ENCODE results near the gene NTRK2.
A peak's percentile ranks its signal among the peaks of the same experiment; 100 is the strongest.

The NTRK2 gene

DNA sequence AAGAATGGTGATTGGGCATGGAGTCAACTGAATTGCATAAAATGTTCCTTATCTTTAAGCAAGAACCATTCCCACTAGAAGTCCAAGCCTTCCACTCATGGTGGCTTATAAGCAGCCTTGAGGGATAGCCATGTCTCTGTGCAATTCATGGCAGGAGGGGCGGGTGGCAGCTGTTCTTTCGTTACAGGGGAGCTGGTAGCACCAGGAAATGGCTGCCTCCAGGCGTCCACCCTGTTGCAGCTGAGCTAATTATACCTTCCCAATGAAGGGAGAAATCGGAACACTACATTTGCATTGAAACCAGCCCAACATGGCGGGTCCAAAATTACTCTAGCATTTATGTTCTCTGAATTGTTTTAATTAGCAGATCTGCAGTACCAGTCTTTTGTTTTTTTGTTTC is 289.8 kb downstream of the NTRK2 start:
- H3K27ac ChIP-seq = no peak overlapping the region
- no peak for DNase-seq (ENCODE audit: low spot score)
- TF ChIP-seq CTCF (conservative IDR thresholded peaks at IDR 0.05; ENCODE audit: low read depth) = no peak
- ChIA-PET POLR2A (ENCODE audit: low non-redundant PET) (no interaction called here), CTCF (no interaction called here)

DNA sequence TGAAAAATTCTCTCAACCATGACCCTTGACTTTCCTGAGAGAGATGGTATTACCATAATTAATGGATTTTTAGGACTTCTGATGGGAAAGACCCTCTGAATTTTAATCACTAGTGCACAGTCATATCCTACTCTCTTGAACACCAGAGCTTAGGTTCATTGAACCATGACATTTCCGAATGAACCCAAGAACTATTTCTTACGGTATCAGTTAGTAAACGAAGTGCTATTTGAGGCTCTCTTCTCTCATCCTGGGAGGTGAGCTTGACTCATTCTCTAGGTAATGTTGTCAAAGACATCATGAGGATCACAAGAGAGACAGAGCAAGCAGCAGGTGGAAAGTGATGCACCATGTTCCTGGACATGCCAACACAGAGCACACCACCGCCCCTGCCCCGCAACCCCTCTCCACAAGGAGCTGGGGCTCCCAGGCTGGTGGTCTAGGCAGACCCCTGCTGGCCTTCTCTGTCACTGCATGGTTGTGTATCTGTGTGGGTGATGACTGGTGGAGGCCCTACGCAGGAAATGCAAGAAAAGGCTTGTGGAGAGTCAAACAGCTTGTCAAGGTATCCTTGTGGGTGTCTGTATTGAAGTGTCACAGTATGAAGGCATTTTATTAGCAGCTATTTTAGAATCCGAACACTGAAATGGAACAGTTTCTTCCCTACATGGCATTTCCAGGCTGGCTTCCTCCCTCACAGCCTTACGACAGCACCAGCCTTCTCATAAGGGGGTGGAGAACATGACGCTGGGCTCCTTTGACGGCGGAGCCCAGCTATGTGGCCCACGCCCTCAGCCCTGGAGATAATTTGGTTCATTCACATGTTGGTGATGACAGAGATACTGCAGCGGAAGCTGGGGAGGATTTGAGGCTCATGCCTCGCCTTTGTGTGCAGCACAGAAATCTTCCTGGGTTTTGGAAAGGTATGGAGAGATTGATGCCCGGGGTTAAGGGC is 297.6 kb downstream of the NTRK2 start:
- DNase-seq (ENCODE audit: low spot score) = no peak
- CTCF ChIA-PET = interaction anchor here (0.6 to 1.0 kb wide), 2 partner anchors 13 to 48 kb away, joined by 3 to 4 read pairs; no protein-coding TSS in a partner anchor
- POLR2A ChIA-PET (ENCODE audit: low non-redundant PET) = no interaction called here
- no peak for TF ChIP-seq CTCF (conservative IDR thresholded peaks at IDR 0.05; ENCODE audit: low read depth)
- H3K27ac ChIP-seq = no peak overlapping the region

DNA sequence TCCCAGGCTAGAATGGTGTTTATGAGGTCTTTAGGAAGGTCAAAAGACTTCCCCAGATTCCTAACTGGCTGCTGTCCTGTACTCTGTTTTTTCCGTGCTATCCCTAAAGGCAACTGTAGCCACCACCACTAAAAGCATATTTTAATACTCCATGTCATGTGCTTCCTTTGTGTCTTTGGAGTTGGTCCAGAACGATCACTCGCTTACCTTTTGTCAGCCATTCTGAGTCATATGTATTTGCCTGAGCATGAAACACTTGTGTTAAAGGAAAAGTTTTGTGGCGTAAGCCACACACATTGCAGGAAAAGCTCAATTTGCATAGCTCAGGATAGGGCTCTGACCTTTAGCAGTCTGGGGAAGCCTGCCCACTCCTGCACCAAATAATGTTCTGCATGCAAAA is 299.6 kb downstream of the NTRK2 start:
- peak; percentile 79 for DNase-seq (ENCODE audit: low spot score)
- no peak for TF ChIP-seq CTCF (conservative IDR thresholded peaks at IDR 0.05; ENCODE audit: low read depth)
- no peak overlapping the region for H3K27ac ChIP-seq
- CTCF ChIA-PET = interaction anchor here (1.1 to 1.2 kb wide), 2 partner anchors 18 to 174 kb away, joined by 3 read pairs; no protein-coding TSS in a partner anchor
- POLR2A ChIA-PET (ENCODE audit: low non-redundant PET) = no interaction called here

GRCh38 chr9:84969736-84970135 is 300.2 kb downstream of the NTRK2 start:
- ChIA-PET CTCF (interaction anchor here (0.5 to 1.2 kb wide), 3 partner anchors 174 to 1063 kb away, joined by 3 read pairs; no protein-coding TSS in a partner anchor), POLR2A (ENCODE audit: low non-redundant PET) (no interaction called here)
- TF ChIP-seq CTCF (conservative IDR thresholded peaks at IDR 0.05; ENCODE audit: low read depth) = no peak
- H3K27ac ChIP-seq = peak overlapping the region; percentile 84
- DNase-seq (ENCODE audit: low spot score) = no peak

GRCh38 chr9:84970432-84970831 is 300.9 kb downstream of the NTRK2 start:
- H3K27ac ChIP-seq = peak overlapping the region; percentile 84
- ChIA-PET CTCF (interaction anchor here (0.5 to 0.6 kb wide), 2 partner anchors 665 to 1063 kb away, joined by 3 read pairs; no protein-coding TSS in a partner anchor), POLR2A (ENCODE audit: low non-redundant PET) (no interaction called here)
- TF ChIP-seq CTCF (conservative IDR thresholded peaks at IDR 0.05; ENCODE audit: low read depth) = no peak
- peak; percentile 76 for DNase-seq (ENCODE audit: low spot score)

DNA sequence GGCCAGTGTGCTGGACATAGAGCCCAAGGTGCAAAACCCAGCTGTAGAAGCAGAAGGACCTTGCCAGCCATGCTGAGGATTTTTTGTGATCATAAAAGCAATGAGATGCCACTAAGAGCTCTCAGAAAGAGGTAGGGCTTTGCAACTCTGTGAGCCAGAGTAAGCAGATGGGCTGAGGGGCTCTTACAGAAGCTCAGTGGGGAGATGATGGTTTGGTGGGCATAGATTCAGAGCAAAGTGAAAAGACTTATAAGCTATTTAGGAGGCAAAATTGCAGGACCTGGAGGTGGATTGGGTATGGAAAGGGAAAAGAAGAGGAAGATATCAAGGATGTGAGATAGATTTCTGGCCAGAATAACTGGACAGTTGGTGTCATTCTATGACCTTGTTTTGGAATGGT is 302.0 kb downstream of the NTRK2 start:
- CTCF ChIA-PET = no interaction called here
- no peak for DNase-seq (ENCODE audit: low spot score)

More for the DNA sequence above, 302.0 kb downstream of the NTRK2 start:
- TF ChIP-seq CTCF (conservative IDR thresholded peaks at IDR 0.05; ENCODE audit: low read depth) = no peak
- POLR2A ChIA-PET (ENCODE audit: low non-redundant PET) = no interaction called here
- peak overlapping the region; percentile 55 for H3K27ac ChIP-seq
